Astrocyte of the spinal cord (primary cell): ENCODE data around the gene PNMA6E.
A peak's percentile ranks its signal among the peaks of the same experiment; 100 is the strongest.

Experiments
- DNase-seq: peaks from one replicate; pipeline ENCODE4 v3.0.0; 2011; ENCODE audit warnings: low read depth, low spot score
- H3K4me3 ChIP-seq: 2 replicates; pipeline ENCODE4 v1.5.1; 2011; ENCODE audit warnings: low read depth, mild to moderate bottlenecking, low read length, moderate library complexity
- CTCF ChIP-seq: IDR thresholded peaks from 2 replicates; pipeline ENCODE4 v1.5.1; 2012; ENCODE audit warnings: low read depth, mild to moderate bottlenecking, low read length, inconsistent platforms
- in situ Hi-C: cut with HindIII; loops from 2 replicates; pipeline ENCODE4 v1.10.0; 2017; ENCODE audit warnings: low sequenced_read_pairs

PNMA6E gene

GRCh38 chrX:153381684-153382532 is 19.2 kb downstream of the PNMA6E start:
- in situ Hi-C loops = no loop called here
- peak; percentile 89 for DNase-seq
- no peak for TF ChIP-seq CTCF
- H3K4me3 ChIP-seq = no peak overlapping the region

DNA sequence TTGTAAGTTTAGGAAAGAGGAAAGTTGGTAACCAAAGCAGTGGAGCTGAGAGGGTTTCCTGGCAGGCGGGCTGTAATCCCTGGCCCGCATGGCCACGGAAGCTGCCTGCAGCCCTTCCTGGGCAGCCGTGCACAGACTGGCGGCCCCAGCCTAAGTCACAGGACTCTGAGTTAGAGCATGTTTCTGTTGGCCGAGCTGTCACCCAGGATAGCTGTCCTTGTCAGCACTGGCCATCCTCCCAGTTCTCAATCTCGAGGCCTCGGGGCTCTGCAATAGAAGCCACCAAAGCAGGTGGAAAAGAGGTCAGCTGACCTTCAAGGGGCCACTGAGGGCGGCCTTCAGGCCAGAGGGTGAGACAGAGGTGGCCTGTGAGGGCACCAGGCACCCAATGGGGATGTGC is 20.5 kb downstream of the PNMA6E start:
- in situ Hi-C loops = no loop called here
- TF ChIP-seq CTCF = no peak
- DNase-seq = no peak
- H3K4me3 ChIP-seq = no peak overlapping the region

DNA sequence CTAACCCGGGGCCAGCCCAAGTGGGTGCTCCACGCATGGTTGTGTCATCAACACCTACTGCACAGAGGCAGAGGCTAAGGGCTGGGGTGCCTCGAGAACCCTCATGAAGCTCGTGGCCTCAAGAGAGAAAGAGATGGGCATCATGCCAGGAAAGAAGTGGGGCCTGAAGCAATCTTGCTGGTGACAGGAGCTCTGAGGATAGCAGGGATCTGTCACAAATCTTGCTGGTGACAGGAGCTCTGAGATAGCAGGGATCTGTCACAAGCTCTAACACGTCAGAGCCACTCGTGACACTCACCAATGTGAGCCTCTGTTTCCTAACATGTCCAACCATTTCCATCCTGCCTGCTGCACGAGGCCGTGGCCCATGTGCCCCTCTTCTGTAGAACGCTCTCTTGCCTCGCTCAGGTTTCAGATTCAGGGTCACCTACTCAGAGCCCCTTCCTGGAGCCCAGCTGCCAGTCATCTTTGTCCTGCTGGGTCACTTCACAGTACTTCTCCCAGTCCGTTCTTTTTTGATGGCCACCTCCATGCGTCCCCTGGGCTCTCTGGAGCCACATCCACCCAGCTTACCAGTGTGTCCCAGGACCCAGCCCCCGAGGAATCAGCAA is 21.1 kb downstream of the PNMA6E start:
- H3K4me3 ChIP-seq = no peak overlapping the region
- in situ Hi-C loops = no loop called here
- DNase-seq = no peak
- TF ChIP-seq CTCF = no peak

DNA sequence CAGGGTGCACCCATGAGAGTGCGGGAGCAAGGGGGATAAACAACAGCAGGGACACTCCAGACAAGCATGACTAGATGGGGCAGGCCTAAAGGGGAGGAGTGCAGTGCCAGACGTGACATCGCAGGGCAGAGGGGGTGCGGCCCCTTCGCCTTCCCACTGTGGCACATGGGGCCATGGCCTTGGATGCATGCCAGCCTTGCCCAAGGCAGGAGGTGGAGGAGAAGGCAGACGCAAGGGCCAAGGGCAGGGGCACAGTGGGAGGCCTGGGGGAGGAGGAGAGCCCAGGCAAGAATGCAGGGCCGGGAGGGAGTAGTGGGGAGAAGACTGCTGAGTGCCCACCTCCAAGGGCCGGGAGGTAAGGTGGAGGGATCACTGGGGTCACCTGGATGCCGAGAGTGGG is 21.6 kb downstream of the PNMA6E start:
- in situ Hi-C loops = no loop called here
- no peak for TF ChIP-seq CTCF
- no peak for DNase-seq

DNA sequence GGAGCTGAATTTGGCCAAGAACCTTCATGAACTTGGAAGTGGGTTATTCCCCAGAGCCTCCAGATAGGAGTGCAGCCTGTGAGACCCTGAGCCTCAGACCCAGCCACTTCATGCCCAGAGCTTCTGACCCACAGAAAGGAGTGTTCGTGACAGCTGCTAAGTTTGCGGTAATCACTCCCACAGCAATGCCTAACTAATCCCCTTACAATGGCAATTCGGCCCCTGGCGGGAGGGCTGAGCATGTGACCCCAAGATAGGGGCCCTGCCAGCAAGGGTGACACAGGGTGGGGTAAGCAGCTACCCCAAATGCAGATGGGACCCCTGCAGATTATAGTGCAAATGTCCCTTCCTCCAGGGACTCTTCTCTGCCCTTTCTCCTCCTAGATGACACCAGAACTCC is 22.5 kb downstream of the PNMA6E start:
- DNase-seq = no peak
- no peak for TF ChIP-seq CTCF
- in situ Hi-C loops = no loop called here
- no peak overlapping the region for H3K4me3 ChIP-seq

More for the DNA sequence above, 21.6 kb downstream of the PNMA6E start:
- no peak overlapping the region for H3K4me3 ChIP-seq

- in situ Hi-C loops = no loop called here
- DNase-seq = no peak
- H3K4me3 ChIP-seq = no peak overlapping the region
- no peak for TF ChIP-seq CTCF
Observed at GRCh38 chrX:153377727-153378126, 23.4 kb downstream of the PNMA6E start.
